Measurements from ENCODE around the gene LMNA.

Gene LMNA

GRCh38 chr1:156143765-156144489 is 29.4 kb downstream of the LMNA start:
- DNase-seq = no peak

DNA sequence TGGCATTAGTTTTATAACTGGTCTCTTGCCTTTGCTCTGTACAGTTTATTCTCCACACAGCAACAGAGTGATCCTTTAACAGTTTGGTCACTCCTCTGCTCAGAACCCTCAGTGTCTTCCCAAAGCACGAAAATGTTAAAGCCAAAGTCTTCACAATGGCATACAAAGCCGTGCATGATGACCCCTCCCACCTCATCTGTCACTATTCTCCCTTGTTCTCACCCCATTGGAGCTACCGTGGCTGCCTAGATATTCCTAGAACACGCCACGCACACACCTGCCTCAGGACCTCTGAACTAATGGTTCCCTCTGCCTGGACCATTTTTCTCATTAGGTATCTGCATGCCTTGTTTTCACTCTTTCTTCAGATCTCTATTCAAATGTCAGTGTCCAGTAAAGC is 30.2 kb downstream of the LMNA start:
- DNase-seq = no peak

- no peak for DNase-seq
These were observed 31.1 kb downstream of the LMNA start for GRCh38 chr1:156145650-156146019.

- DNase-seq = peak in 8 of 14 donors; percentile 32 to 67 (median 56)
These were observed 31.7 kb downstream of the LMNA start for GRCh38 chr1:156146020-156146768.

- DNase-seq = peak in 10 of 14 donors; percentile 27 to 61 (median 54)
These were observed 32.4 kb downstream of the LMNA start for GRCh38 chr1:156146769-156147405.

DNA sequence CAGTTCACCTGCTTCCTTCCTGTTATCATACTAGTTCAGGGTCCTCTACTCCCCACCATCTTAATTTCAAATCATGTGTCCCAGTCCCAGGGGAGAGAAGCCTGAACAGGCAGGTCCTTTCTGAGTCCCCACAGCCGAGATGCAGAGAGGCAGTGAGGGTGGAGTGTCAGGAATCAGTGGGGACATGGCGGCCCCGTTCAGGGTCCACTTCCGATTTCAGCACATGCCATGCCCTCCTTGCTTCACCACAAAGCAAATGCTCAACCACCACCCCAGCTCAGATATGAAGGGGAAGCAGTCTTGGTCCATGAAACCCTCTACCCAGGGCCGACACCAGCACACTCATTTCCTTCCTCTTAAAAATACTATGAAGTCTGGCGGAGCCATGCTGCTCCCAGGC is 33.7 kb downstream of the LMNA start:
- peak in 2 of 14 donors; percentile 19 to 40 for DNase-seq

DNA sequence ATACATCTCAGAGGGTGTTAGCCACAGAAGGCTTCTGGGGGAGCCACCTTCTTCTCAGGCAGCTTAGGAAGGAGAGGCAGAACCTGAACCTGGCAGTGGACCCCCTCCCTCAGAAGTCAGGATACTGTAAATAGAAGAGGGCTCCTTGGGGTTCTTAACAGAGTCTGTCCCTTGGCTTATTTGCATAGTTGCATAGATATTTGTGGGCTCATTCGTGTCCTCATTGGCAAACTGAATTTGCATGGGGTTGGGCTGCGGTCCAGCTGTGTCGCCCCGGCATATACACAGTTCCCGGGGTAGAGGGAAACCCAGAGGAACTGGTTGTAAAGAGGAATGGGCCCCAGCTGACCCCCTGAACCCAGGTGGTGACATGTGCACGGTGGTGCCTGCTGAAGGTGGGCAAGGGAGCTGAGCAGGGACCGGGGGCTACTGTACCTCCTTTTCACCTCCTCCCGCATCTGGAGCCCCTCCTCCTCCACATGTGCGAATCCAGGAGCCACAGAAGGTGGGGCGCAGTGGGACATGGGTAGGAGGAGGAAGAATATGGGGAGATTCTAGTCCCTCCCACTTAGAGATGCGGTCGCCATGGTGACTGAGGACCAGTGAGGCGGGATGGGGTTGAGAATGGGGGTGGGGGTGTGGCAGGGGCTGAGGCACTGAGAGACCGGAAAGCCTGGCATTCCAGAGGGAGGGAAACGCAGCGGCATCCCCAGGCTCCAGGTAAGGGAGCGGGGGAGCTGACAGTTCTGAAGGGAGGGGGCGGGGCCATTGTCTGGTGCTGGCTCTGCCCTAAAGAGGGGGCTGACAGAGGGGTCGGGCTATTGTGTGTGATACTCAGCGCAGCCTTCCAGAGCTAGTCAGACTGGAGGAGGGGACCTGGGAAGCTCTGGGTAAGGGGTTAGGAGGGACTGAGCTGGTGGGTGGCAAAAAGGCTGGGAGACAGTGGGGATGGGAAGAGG is 35.1 kb downstream of the LMNA start:
- DNase-seq = no peak

- no peak for DNase-seq
These were observed 36.0 kb downstream of the LMNA start for GRCh38 chr1:156150333-156151011.

- peak in 1 of 14 donors; percentile 12 for DNase-seq
These were observed 36.7 kb downstream of the LMNA start for GRCh38 chr1:156151093-156151688.

GRCh38 chr1:156152628-156153027 is 38.1 kb downstream of the LMNA start:
- DNase-seq = no peak

GRCh38 chr1:156153362-156153761 is 38.9 kb downstream of the LMNA start, which contains the start of gene SEMA4A:
SEMA4A (plus strand) TSS chr1:156153585; CDS start chr1:156154579, 994 bp downstream.
- DNase-seq = no peak

DNA sequence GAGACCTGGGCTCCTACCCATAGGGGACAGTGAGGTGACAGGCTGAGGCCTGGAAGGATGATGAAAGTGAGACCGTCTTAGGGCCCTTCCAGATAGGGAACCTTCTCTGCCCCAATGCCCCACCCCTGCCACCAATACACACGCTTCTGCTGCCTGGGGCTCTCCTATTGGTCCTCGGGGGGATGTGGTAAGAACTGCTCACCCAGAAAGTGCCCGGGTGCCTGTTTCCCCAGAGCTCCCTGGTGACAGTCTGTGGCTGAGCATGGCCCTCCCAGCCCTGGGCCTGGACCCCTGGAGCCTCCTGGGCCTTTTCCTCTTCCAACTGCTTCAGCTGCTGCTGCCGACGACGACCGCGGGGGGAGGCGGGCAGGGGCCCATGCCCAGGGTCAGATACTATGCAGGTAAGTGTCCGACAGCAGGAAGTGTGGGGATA is 39.8 kb downstream of the LMNA start:
- peak in 3 of 14 donors; percentile 12 to 36 (median 23) for DNase-seq

DNA sequence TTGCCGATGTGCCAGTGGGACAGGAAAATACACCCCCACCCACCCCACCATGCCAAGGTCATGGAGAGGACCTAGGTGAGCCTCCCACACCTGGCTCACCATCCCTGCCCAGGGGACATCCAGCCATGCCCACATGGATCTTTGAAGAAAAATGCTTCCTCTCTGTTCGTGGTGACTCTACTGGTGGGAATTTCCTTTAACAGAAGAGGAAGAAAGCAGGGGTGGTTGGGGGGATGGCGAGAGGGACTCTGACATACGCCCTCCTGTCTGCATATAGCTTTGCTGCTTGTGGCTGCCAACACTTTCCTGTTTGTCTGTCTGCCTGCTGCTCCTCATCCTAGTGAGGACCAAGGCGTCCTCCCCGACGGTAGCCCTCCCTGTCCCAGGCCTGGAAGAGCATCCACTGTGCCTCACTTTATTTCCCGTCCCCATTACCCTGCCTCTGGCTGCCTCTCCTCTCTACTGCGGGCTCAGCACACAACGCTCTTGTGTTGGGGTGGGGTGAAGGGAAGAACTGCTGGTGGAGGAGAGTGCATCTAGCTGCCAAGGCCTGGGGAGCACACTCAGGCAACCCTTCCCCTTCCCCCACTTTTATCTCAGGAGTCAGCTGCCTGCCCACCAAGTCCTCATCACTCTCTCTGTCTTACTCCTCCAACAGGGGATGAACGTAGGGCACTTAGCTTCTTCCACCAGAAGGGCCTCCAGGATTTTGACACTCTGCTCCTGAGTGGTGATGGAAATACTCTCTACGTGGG is 41.4 kb downstream of the LMNA start:
- DNase-seq = no peak

- DNase-seq = no peak
These were observed 43.0 kb downstream of the LMNA start for GRCh38 chr1:156157506-156157905.

- DNase-seq = no peak
These were observed 43.5 kb downstream of the LMNA start for GRCh38 chr1:156157966-156158365.

DNA sequence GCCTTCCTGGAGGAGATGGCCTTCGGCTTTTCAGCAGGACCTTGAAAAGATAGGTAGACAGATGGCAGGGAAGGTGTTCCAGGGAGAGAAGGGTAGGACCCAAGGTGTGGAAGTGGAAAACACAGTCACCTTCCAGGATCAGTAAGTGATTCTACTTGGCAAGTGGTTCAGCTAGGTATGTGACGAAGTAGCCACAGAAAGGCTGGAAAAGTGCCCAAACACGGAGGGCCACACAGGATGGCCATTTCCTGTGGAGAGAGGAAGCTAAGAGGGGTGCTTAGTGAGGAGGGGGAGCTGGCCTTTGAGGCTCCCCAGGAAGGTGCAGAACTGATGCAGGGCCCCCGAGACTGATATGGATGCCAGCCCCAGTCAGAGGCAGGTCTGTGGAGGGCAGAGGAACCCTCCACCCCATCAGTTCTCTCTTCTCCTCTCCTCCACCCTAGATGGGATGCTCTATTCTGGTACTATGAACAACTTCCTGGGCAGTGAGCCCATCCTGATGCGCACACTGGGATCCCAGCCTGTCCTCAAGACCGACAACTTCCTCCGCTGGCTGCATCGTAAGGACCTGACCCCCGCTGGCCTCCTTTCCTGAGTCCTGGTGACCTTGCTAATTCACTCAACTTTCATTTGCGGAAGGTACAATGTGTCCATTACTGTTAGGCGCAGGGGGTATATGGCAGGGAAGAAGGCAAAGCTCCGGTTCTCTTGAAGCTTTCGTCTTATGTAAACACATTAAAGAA is 45.7 kb downstream of the LMNA start:
- no peak for DNase-seq

- peak in 13 of 14 donors; percentile 18 to 83 (median 64) for DNase-seq
These were observed 46.2 kb downstream of the LMNA start for GRCh38 chr1:156160743-156161171.

- no peak for DNase-seq
These were observed 48.0 kb downstream of the LMNA start for GRCh38 chr1:156162430-156163037.

GRCh38 chr1:156163712-156164111 is 49.2 kb downstream of the LMNA start:
- no peak for DNase-seq

Measured in C1 segment of cervical spinal cord (tissue), 14 donors.